Astrocyte (in vitro differentiated cells and primary cell): Measurements from ENCODE around the gene VRK1. TPM values are rescaled to one million over a fixed set of nuclear protein-coding genes. Genes with fewer than 3 reads are reported as not detected.

ENCODE experiments used
- DNase-seq: peaks from one replicate; pipeline ENCODE4 v3.0.0-alpha.2; 2010; ENCODE audit warnings: low read depth
- FAIRE-seq: peaks from 2 replicates; lab custom pipeline; 2011; peaks lifted over from hg19 to GRCh38; lab: Jason Lieb, UNC
- H2AFZ ChIP-seq: 2 replicates; pipeline ENCODE4 v1.6.0; 2012; ENCODE audit warnings: low read depth, low read length, inconsistent platforms
- H3K27ac ChIP-seq: 2 replicates; pipeline ENCODE4 v1.5.1; 2011; ENCODE audit warnings: low read depth, low read length, inconsistent platforms
- H3K27me3 ChIP-seq: 2 replicates; pipeline ENCODE4 v1.6.0; 2011; ENCODE audit warnings: low read length, inconsistent platforms; ENCODE audit not compliant: insufficient read depth
- H3K36me3 ChIP-seq: 2 replicates; pipeline ENCODE4 v1.5.1; 2011; ENCODE audit warnings: low read length, inconsistent platforms; ENCODE audit not compliant: insufficient read depth
- H3K4me1 ChIP-seq: 2 replicates; pipeline ENCODE4 v1.5.1; 2011; ENCODE audit warnings: low read length, inconsistent platforms; ENCODE audit not compliant: insufficient read depth
- H3K4me2 ChIP-seq: 2 replicates; pipeline ENCODE4 v1.6.0; 2012; ENCODE audit warnings: low read length, inconsistent platforms
- H3K4me3 ChIP-seq: 2 replicates; pipeline ENCODE4 v1.5.1; 2011; ENCODE audit warnings: low read depth, mild to moderate bottlenecking, low read length, inconsistent platforms; ENCODE audit not compliant: insufficient read depth
- H3K79me2 ChIP-seq: 2 replicates; pipeline ENCODE4 v1.6.0; 2012; ENCODE audit warnings: mild to moderate bottlenecking, low read length, inconsistent platforms; ENCODE audit not compliant: insufficient read depth
- H3K9ac ChIP-seq: 2 replicates; pipeline ENCODE4 v1.6.0; 2012; ENCODE audit warnings: mild to moderate bottlenecking, low read length, inconsistent platforms
- H3K9me3 ChIP-seq: 2 replicates; pipeline ENCODE4 v1.5.1; 2012; ENCODE audit warnings: low read depth, mild to moderate bottlenecking, low read length, inconsistent platforms; ENCODE audit not compliant: insufficient read depth
- H4K20me1 ChIP-seq: 2 replicates; pipeline ENCODE4 v1.6.0; 2012; ENCODE audit warnings: low read length, inconsistent platforms; ENCODE audit not compliant: insufficient read depth
- H3K27ac Mint-ChIP-seq: one replicate; pipeline ENCODE4 v1.8.0; 2021; ENCODE audit warnings: mild to moderate bottlenecking, mixed read lengths; ENCODE audit not compliant: unreplicated experiment
- H3K27me3 Mint-ChIP-seq: one replicate; pipeline ENCODE4 v1.8.0; 2021; ENCODE audit warnings: low read depth, mixed read lengths; ENCODE audit not compliant: unreplicated experiment
- H3K36me3 Mint-ChIP-seq: one replicate; pipeline ENCODE4 v1.8.0; 2021; ENCODE audit warnings: low read depth, mixed read lengths; ENCODE audit not compliant: unreplicated experiment
- H3K4me1 Mint-ChIP-seq: one replicate; pipeline ENCODE4 v1.8.0; 2021; ENCODE audit warnings: low read depth, mixed read lengths; ENCODE audit not compliant: unreplicated experiment
- H3K4me3 Mint-ChIP-seq: one replicate; pipeline ENCODE4 v1.8.0; 2021; ENCODE audit warnings: mild to moderate bottlenecking, moderate library complexity, mixed read lengths; ENCODE audit not compliant: unreplicated experiment
- H3K9me3 Mint-ChIP-seq: one replicate; pipeline ENCODE4 v1.8.0; 2021; ENCODE audit warnings: mild to moderate bottlenecking, mixed read lengths; ENCODE audit not compliant: unreplicated experiment
- CTCF ChIP-seq: IDR thresholded peaks from 2 replicates; pipeline ENCODE4 v1.5.1; 2011; ENCODE audit warnings: low read depth, mild to moderate bottlenecking, inconsistent platforms, low read length, moderate library complexity; ENCODE audit not compliant: insufficient read depth
- EZH2 ChIP-seq: IDR thresholded peaks from 2 replicates; pipeline ENCODE4 v1.6.1; 2012; ENCODE audit warnings: mild to moderate bottlenecking, low read length, inconsistent platforms; ENCODE audit not compliant: insufficient read depth
- total RNA-seq: library from RNA; stranded (reverse); gene quantifications from 2 replicates; pipeline ENCODE4 v1.2.1, GENCODE V29; 2021

VRK1 gene
- total RNA-seq, 1 donor from 2014 or later, result 11.6 TPM

GRCh38 chr14:96802963-96803362 is 5.8 kb downstream of the VRK1 start:
- no peaks in the 10 kb centered on the region for H3K27me3 ChIP-seq
- Mint-ChIP-seq H3K4me1 (peaks cover 2% of the 10 kb centered on the region), H3K27me3 (no peaks in the 10 kb centered on the region), H3K27ac (no peak overlapping the region), H3K4me3 (no peak overlapping the region), H3K9me3 (no peaks in the 10 kb centered on the region), H3K36me3 (no peaks in the 10 kb centered on the region)
- H3K4me3 ChIP-seq, result no peak overlapping the region
- no peaks in the 10 kb centered on the region for H3K36me3 ChIP-seq
- H2AFZ ChIP-seq, result no peak overlapping the region
- peaks cover 3% of the 10 kb centered on the region for H4K20me1 ChIP-seq
- H3K4me1 ChIP-seq, result peaks cover 4% of the 10 kb centered on the region
- DNase-seq, result no peak
- no peak overlapping the region for H3K27ac ChIP-seq
- H3K9ac ChIP-seq, result no peak overlapping the region
- TF ChIP-seq CTCF (no peak), EZH2 (no peak)
- H3K9me3 ChIP-seq, result no peaks in the 10 kb centered on the region
- no peak for FAIRE-seq
- peaks cover 99% of the 10 kb centered on the region for H3K79me2 ChIP-seq
- H3K4me2 ChIP-seq, result no peak overlapping the region

- Histone ChIP-seq H3K36me3 (no peaks in the 10 kb centered on the region), H2AFZ (no peak overlapping the region), H4K20me1 (peaks cover 3% of the 10 kb centered on the region), H3K9me3 (no peaks in the 10 kb centered on the region), H3K4me2 (peak overlapping the region; percentile 25), H3K4me1 (no peaks in the 10 kb centered on the region), H3K4me3 (no peak overlapping the region), H3K27me3 (no peaks in the 10 kb centered on the region), H3K27ac (no peak overlapping the region), H3K9ac (no peak overlapping the region), H3K79me2 (peaks cover 98% of the 10 kb centered on the region)
- Mint-ChIP-seq H3K27ac (no peak overlapping the region), H3K4me1 (peaks cover 2% of the 10 kb centered on the region), H3K27me3 (no peaks in the 10 kb centered on the region), H3K36me3 (no peaks in the 10 kb centered on the region), H3K9me3 (peaks cover 2% of the 10 kb centered on the region), H3K4me3 (no peak overlapping the region)
- TF ChIP-seq CTCF (no peak), EZH2 (no peak)
- FAIRE-seq, result no peak
- DNase-seq, result no peak
These were observed 6.8 kb downstream of the VRK1 start for GRCh38 chr14:96803958-96804357.

GRCh38 chr14:96804895-96805294 is 7.7 kb downstream of the VRK1 start:
- Histone ChIP-seq H3K27me3 (no peaks in the 10 kb centered on the region), H3K9ac (no peak overlapping the region), H3K36me3 (no peaks in the 10 kb centered on the region), H3K9me3 (no peaks in the 10 kb centered on the region), H3K79me2 (peaks cover 99% of the 10 kb centered on the region), H4K20me1 (peaks cover 3% of the 10 kb centered on the region), H2AFZ (no peak overlapping the region), H3K4me1 (no peaks in the 10 kb centered on the region), H3K4me3 (no peak overlapping the region), H3K27ac (no peak overlapping the region), H3K4me2 (no peak overlapping the region)
- no peak overlapping the region for H3K4me3 Mint-ChIP-seq
- no peak for DNase-seq
- no peak overlapping the region for H3K27ac Mint-ChIP-seq
- no peaks in the 10 kb centered on the region for H3K27me3 Mint-ChIP-seq
- H3K9me3 Mint-ChIP-seq, result peaks cover 2% of the 10 kb centered on the region
- FAIRE-seq, result no peak
- no peaks in the 10 kb centered on the region for H3K36me3 Mint-ChIP-seq
- peaks cover 2% of the 10 kb centered on the region for H3K4me1 Mint-ChIP-seq
- TF ChIP-seq EZH2, result no peak
- TF ChIP-seq CTCF, result no peak
